IMR-90 (cell line): Measurements from ENCODE around the gene MVP. TPM values are rescaled to one million over a fixed set of nuclear protein-coding genes. Genes with fewer than 3 reads are reported as not detected.
A peak's percentile ranks its signal among the peaks of the same experiment; 100 is the strongest.

Source experiments
- ATAC-seq: fragments of 200-7000 bp; cut with Tn5 transposase; 2 replicates; pipeline ENCODE4 v1.9.1; 2020; ENCODE audit warnings: low read depth, mild to moderate bottlenecking, moderate library complexity
- BruUV-seq: library from RNA; stranded (reverse); fragments of 400-500 nt; replicated peaks from 2 replicates; lab custom pipeline; 2021; lab: Mats Ljungman, UMichigan
- CTCF ChIA-PET: fragments of 300-600 bp; formaldehyde crosslinking; extraction: SDS; loops from one replicate; lab custom pipeline; 2021; ENCODE audit warnings: antibody characterized with exemption; lab: Yijun Ruan, JAX
- POLR2A ChIA-PET: fragments of 300-600 bp; sonication (Branson Sonifier 250); formaldehyde crosslinking; loops from one replicate; lab custom pipeline; 2022; ENCODE audit warnings: antibody characterized with exemption; ENCODE audit not compliant: unreplicated experiment; lab: Charles Lee
- DNase-seq: peaks from one replicate; pipeline ENCODE4 v3.0.0; 2013
- H2AFZ ChIP-seq: replicated peaks from 2 replicates; pipeline ENCODE3; 2013; ENCODE audit warnings: low read length, mild to moderate bottlenecking; ENCODE audit not compliant: poor library complexity
- H2AK5ac ChIP-seq: 2 replicates; pipeline ENCODE4 v1.6.1; 2013; ENCODE audit warnings: low read depth, low read length, inconsistent platforms
- H2AK9ac ChIP-seq: replicated peaks from 2 replicates; pipeline ENCODE3; 2013; ENCODE audit warnings: mild to moderate bottlenecking, low read depth, low read length, moderate library complexity; ENCODE audit not compliant: poor library complexity
- H2BK120ac ChIP-seq: 2 replicates; pipeline ENCODE4 v1.6.1; 2013; ENCODE audit warnings: low read depth, low read length, inconsistent platforms
- H2BK15ac ChIP-seq: 3 replicates; pipeline ENCODE4 v1.6.1; 2013; ENCODE audit warnings: low read depth, low read length, inconsistent platforms
- H2BK20ac ChIP-seq: 2 replicates; pipeline ENCODE4 v1.6.1; 2013; ENCODE audit warnings: low read depth, mild to moderate bottlenecking, inconsistent platforms, low read length, moderate library complexity
- H2BK5ac ChIP-seq: 2 replicates; pipeline ENCODE4 v1.6.1; 2013; ENCODE audit warnings: mild to moderate bottlenecking, low read depth, low read length, inconsistent platforms; ENCODE audit not compliant: poor library complexity, severe bottlenecking
- H3K14ac ChIP-seq: replicated peaks from 2 replicates; pipeline ENCODE4 v1.6.1; 2013; ENCODE audit warnings: low read depth, low read length, inconsistent platforms
- H3K18ac ChIP-seq: 2 replicates; pipeline ENCODE4 v1.6.1; 2013; ENCODE audit warnings: low read depth, low read length, control low read depth
- H3K23ac ChIP-seq: 2 replicates; pipeline ENCODE4 v1.6.1; 2013; ENCODE audit warnings: low read depth, low read length, inconsistent platforms
- H3K27ac ChIP-seq: 2 replicates; pipeline ENCODE4 v1.5.1; 2013; ENCODE audit warnings: mild to moderate bottlenecking, control low read depth, low read length; ENCODE audit not compliant: insufficient read depth
- H3K27me3 ChIP-seq: 2 replicates; pipeline ENCODE4 v1.6.1; 2013; ENCODE audit warnings: low read length; ENCODE audit not compliant: control insufficient read depth, insufficient read depth
- H3K36me3 ChIP-seq: 2 replicates; pipeline ENCODE4 v1.6.1; 2013; ENCODE audit warnings: low read length, mixed read lengths; ENCODE audit not compliant: control insufficient read depth, insufficient read depth
- H3K4ac ChIP-seq: 2 replicates; pipeline ENCODE4 v1.6.1; 2013; ENCODE audit warnings: low read depth, low read length, inconsistent platforms
- H3K4me1 ChIP-seq: 2 replicates; pipeline ENCODE4 v1.6.1; 2013; ENCODE audit warnings: low read length, mixed read lengths; ENCODE audit not compliant: control insufficient read depth, insufficient read depth
- H3K4me2 ChIP-seq: 2 replicates; pipeline ENCODE4 v1.6.1; 2013; ENCODE audit warnings: low read depth, mild to moderate bottlenecking, control low read depth, low read length, moderate library complexity
- H3K4me3 ChIP-seq: 2 replicates; pipeline ENCODE4 v1.5.1; 2013; ENCODE audit warnings: low read depth, mild to moderate bottlenecking, control low read depth, low read length, moderate library complexity; ENCODE audit not compliant: insufficient read depth
- H3K56ac ChIP-seq: 2 replicates; pipeline ENCODE4 v1.6.1; 2013; ENCODE audit warnings: low read length, inconsistent platforms; ENCODE audit not compliant: insufficient read depth; ENCODE audit errors: extremely low read depth
- H3K79me1 ChIP-seq, 2 experiments: 2 replicates each; pipeline ENCODE4 v1.6.1; 2013; ENCODE audit warnings: low read length in 2 of 2, inconsistent platforms in 1 of 2, low read depth in 1 of 2
- H3K9ac ChIP-seq: 2 replicates; pipeline ENCODE4 v1.6.1; 2013; ENCODE audit warnings: low read depth, low read length, control low read depth
- H3K9me1 ChIP-seq: 2 replicates; pipeline ENCODE4 v1.6.1; 2013; ENCODE audit warnings: low read length, inconsistent platforms; ENCODE audit not compliant: insufficient read depth
- H3K9me3 ChIP-seq: 2 replicates; pipeline ENCODE4 v1.6.1; 2013; ENCODE audit warnings: low read length; ENCODE audit not compliant: control insufficient read depth, insufficient read depth
- H4K20me1 ChIP-seq: 2 replicates; pipeline ENCODE4 v1.6.1; 2013; ENCODE audit warnings: low read length, inconsistent platforms; ENCODE audit not compliant: insufficient read depth
- H4K5ac ChIP-seq: 2 replicates; pipeline ENCODE4 v1.6.1; 2013; ENCODE audit warnings: mild to moderate bottlenecking, low read depth, low read length, control low read depth
- H4K8ac ChIP-seq, 2 experiments: 2 replicates each; pipeline ENCODE4 v1.6.1; 2013; ENCODE audit warnings: low read depth in 2 of 2, low read length in 2 of 2, control low read depth in 1 of 2, inconsistent platforms in 1 of 2
- H4K91ac ChIP-seq: 2 replicates; pipeline ENCODE4 v1.6.1; 2013; ENCODE audit warnings: low read depth, low read length, inconsistent platforms; ENCODE audit not compliant: insufficient read depth
- BHLHE40 ChIP-seq: fragments of 150-350 bp; IDR thresholded peaks from 2 replicates; pipeline ENCODE4 v1.6.1; 2016; ENCODE audit warnings: mild to moderate bottlenecking, low read depth, low read length
- CEBPB ChIP-seq: IDR thresholded peaks from 2 replicates; pipeline ENCODE4 v1.6.1; 2012; ENCODE audit warnings: low read depth, low read length, improper control_type of control experiment
- CHD1 ChIP-seq: IDR thresholded peaks from 2 replicates; pipeline ENCODE4 v1.6.1; 2012; ENCODE audit warnings: low read depth, low read length, improper control_type of control experiment
- ELK1 ChIP-seq: fragments of 150-350 bp; IDR thresholded peaks from 2 replicates; pipeline ENCODE4 v1.6.1; 2016; ENCODE audit warnings: low read depth, mild to moderate bottlenecking, low read length, moderate library complexity, borderline replicate concordance
- MXI1 ChIP-seq: IDR thresholded peaks from 2 replicates; pipeline ENCODE4 v1.6.1; 2012; ENCODE audit warnings: low read depth, mild to moderate bottlenecking, low read length, moderate library complexity, borderline replicate concordance
- RCOR1 ChIP-seq: IDR thresholded peaks from 2 replicates; pipeline ENCODE4 v1.6.1; 2012; ENCODE audit warnings: mild to moderate bottlenecking, low read length, improper control_type of control experiment; ENCODE audit not compliant: insufficient replicate concordance
- RFX5 ChIP-seq: IDR thresholded peaks from 2 replicates; pipeline ENCODE4 v1.8.0; 2012; ENCODE audit warnings: low read depth, mild to moderate bottlenecking, low read length, moderate library complexity
- SMC3 ChIP-seq: fragments of 150-350 bp; IDR thresholded peaks from 2 replicates; pipeline ENCODE4 v1.6.1; 2016; ENCODE audit warnings: low read depth, mild to moderate bottlenecking, antibody characterized with exemption, low read length, moderate library complexity
- WGBS, 2 experiments: methylation state at CpG; one replicate each; pipeline versions ENCODE4 v1.1.5 to v1.1.7; 2013; ENCODE audit warnings: missing lambda C conversion rate in 2 of 2; ENCODE audit not compliant: insufficient read length in 1 of 2; ENCODE audit errors: extremely low coverage in 2 of 2; 5-methylcytosine and 5-hydroxymethylcytosine counted together
- dilution Hi-C: fragments of 300-500 bp; cut with HindIII; formaldehyde crosslinking; loops from one replicate; pipeline ENCODE4 v1.14.3; 2018; ENCODE audit warnings: low sequenced_read_pairs; ENCODE audit not compliant: unreplicated experiment
- in situ Hi-C: fragments of 300-500 bp; cut with MboI; formaldehyde crosslinking; loops from 3 replicates; pipeline ENCODE4 v1.14.3; 2019; ENCODE audit warnings: low sequenced_read_pairs, inconsistent platforms, mixed read lengths
- intact Hi-C: fragments of 100-400 bp; cut with micrococcal nuclease; formaldehyde crosslinking; loops from 2 replicates; pipeline ENCODE4 v1.10.0; 2022
- polyA plus RNA-seq, 3 experiments: library from polyadenylated mRNA; depleted of rRNA; stranded (reverse); fragments of >200 nt; gene quantifications; 2 replicates each; pipeline ENCODE4 v1.2.3, GENCODE V29; 2012; ENCODE audit warnings: low replicate concordance in 1 of 3
- total RNA-seq: library from RNA; depleted of rRNA; stranded (reverse); fragments of >200 nt; gene quantifications from 2 replicates; pipeline ENCODE4 v1.2.3, GENCODE V29; 2012

The MVP gene
- total and polyA plus RNA-seq, 2 of the 4 experiments (the other 2 are of a cell fraction) = 204 to 319 TPM

- ChIA-PET CTCF (interaction anchor here (1.1 to 2.4 kb wide), 2 partner anchors 9 to 42 kb away, joined by 4 to 10 read pairs; partner anchors contain the start of gene PAGR1), POLR2A (interaction anchor here (1.1 kb wide), 1 partner anchor 9 kb away, joined by 5 read pairs; no protein-coding TSS in a partner anchor)
- 0 out of 2 replicates have a peak, but pooled peaks cover 3% of the 10 kb centered on the region for H3K9me1 ChIP-seq
- H3K79me1 ChIP-seq = peaks cover 4 to 35% of the 10 kb centered on the region in 2 experiments; a peak in 3 of 4 replicates
- H3K9ac ChIP-seq = peak overlapping the region; percentile 86
- dilution Hi-C loops (no loop called here), in situ Hi-C loops (no loop called here), intact Hi-C loops (loop anchor here (1.0 kb wide), 1 partner anchor 41 kb away; no protein-coding TSS in a partner anchor)
- H3K56ac ChIP-seq = peak overlapping the region; percentile 73; the same call in 1 of the 2 replicates
- peak overlapping the region; percentile 86 for H4K91ac ChIP-seq
- TF ChIP-seq ELK1 (no peak), BHLHE40 (no peak), CHD1 (no peak), SMC3 (no peak), CEBPB (no peak), RFX5 (no peak), RCOR1 (no peak), MXI1 (no peak)
- no peak overlapping the region for H2BK15ac ChIP-seq
- peak overlapping the region; percentile 91 for H3K4ac ChIP-seq
- H3K4me2 ChIP-seq = peak overlapping the region; percentile 71
- peak overlapping the region; percentile 59; the same call in 1 of the 2 replicates for H3K14ac ChIP-seq
- peak overlapping the region; percentile 79 for H2AFZ ChIP-seq
- H2AK9ac ChIP-seq = peak overlapping the region; percentile 95
- H4K20me1 ChIP-seq = peaks cover 30% of the 10 kb centered on the region
- H4K5ac ChIP-seq = peak overlapping the region; percentile 45; the same call in 1 of the 2 replicates
- WGBS, 2 experiments = 0% methylated on average over 66 of the region's 99 CpGs; no CpG with 5 or more reads in 1 of the 2 experiments
- H2AK5ac ChIP-seq = peak overlapping the region; percentile 89
- no peaks in the 10 kb centered on the region for H3K9me3 ChIP-seq
- no peak for ATAC-seq
- H3K4me1 ChIP-seq = peaks cover 20% of the 10 kb centered on the region
- no peaks in the 10 kb centered on the region for H3K27me3 ChIP-seq
- no peak for DNase-seq
- peak overlapping the region; percentile 88 for H2BK5ac ChIP-seq
- peak overlapping the region; percentile 62 for H3K4me3 ChIP-seq
- H2BK120ac ChIP-seq = peak overlapping the region; percentile 48
- peak overlapping the region; percentile 27; the same call in 1 of the 2 replicates for H3K18ac ChIP-seq
- no peak overlapping the region for H2BK20ac ChIP-seq
- no TSS peak for BruUV-seq
- H3K27ac ChIP-seq = peak overlapping the region; percentile 95
- H3K23ac ChIP-seq = peak overlapping the region; percentile 96; the same call in 1 of the 2 replicates
- H4K8ac ChIP-seq = peak overlapping the region; percentile 2 to 82; a peak in 2 of 4 replicates
- H3K36me3 ChIP-seq = peaks cover 17% of the 10 kb centered on the region
Observed at GRCh38 chr16:29806641-29807425, 13.4 kb upstream of the MVP start.
